K562 (cell line): ENCODE measurements around the gene RASEF. TPM values are rescaled to one million over a fixed set of nuclear protein-coding genes. Genes with fewer than 3 reads are reported as not detected.

Source experiments
- ATAC-seq: fragments of 200-7000 bp; cut with Tn5 transposase; 3 replicates; pipeline ENCODE4 v1.9.1; 2020; ENCODE audit warnings: moderate library complexity
- BruUV-seq: library from RNA; stranded (reverse); fragments of 400-500 nt; replicated peaks from 2 replicates; lab custom pipeline; 2021; lab: Mats Ljungman, UMichigan
- CTCF ChIA-PET: fragments of 300-600 bp; formaldehyde crosslinking; extraction: SDS; loops from one replicate; lab custom pipeline; 2021; ENCODE audit warnings: low intra/inter-chr PET ratio; lab: Yijun Ruan, JAX
- POLR2A ChIA-PET: fragments of 300-600, 350-650 bp; sonication (Branson Sonifier 250); formaldehyde crosslinking; extraction: SDS; loops from one replicate; lab custom pipeline; 2021; ENCODE audit warnings: antibody characterized with exemption, inconsistent platforms; lab: Yijun Ruan, JAX
- DNase-seq, 4 experiments: peaks; one replicate each; pipeline versions ENCODE4 v3.0.0 to v3.0.0-alpha.2; 2011 to 2018; ENCODE audit warnings: low spot score in 3 of 4, mixed read lengths in 3 of 4; ENCODE audit errors: extremely low read depth in 1 of 4
- FAIRE-seq: peaks from 2 replicates; lab custom pipeline; 2011; peaks lifted over from hg19 to GRCh38; lab: Jason Lieb, UNC
- H2AFZ ChIP-seq: 2 replicates; pipeline ENCODE4 v1.6.0; 2011; ENCODE audit warnings: low read depth, low read length, control low read depth, inconsistent platforms
- H3K27ac ChIP-seq: fragments of 200-600 bp; 3 replicates; pipeline ENCODE4 v1.8.0; 2011; ENCODE audit warnings: low read depth, mild to moderate bottlenecking, control low read depth, inconsistent platforms, low read length, moderate library complexity, mixed read lengths; ENCODE audit errors: extremely low read depth
- H3K27me3 ChIP-seq, 2 experiments: fragments of 300-600 bp in 1 of 2; 2 replicates in 1 of 2; 3 replicates in 1 of 2; pipeline versions ENCODE4 v1.6.0 to v1.8.0; 2011; ENCODE audit warnings: inconsistent platforms in 2 of 2, low read length in 2 of 2, mild to moderate bottlenecking in 1 of 2, mixed read lengths in 1 of 2, moderate library complexity in 1 of 2; ENCODE audit not compliant: control insufficient read depth in 2 of 2, insufficient read depth in 2 of 2
- H3K36me3 ChIP-seq: fragments of 300-600 bp; 3 replicates; pipeline ENCODE4 v1.8.0; 2011; ENCODE audit warnings: mild to moderate bottlenecking, low read length, inconsistent platforms; ENCODE audit not compliant: control insufficient read depth, insufficient read depth
- H3K4me1 ChIP-seq, 2 experiments: fragments of 200-600 bp in 1 of 2; replicated peaks in 1 of 2; 2 replicates in 1 of 2; 3 replicates in 1 of 2; pipeline versions ENCODE4 v1.5.1 to v1.8.0; 2011; ENCODE audit warnings: inconsistent platforms in 2 of 2, low read length in 2 of 2, mild to moderate bottlenecking in 1 of 2, mixed read lengths in 1 of 2, moderate library complexity in 1 of 2; ENCODE audit not compliant: control insufficient read depth in 2 of 2, insufficient read depth in 2 of 2
- H3K4me2 ChIP-seq: 2 replicates; pipeline ENCODE4 v1.6.1; 2011; ENCODE audit warnings: low read length, control low read depth, inconsistent platforms, mixed read lengths; ENCODE audit not compliant: insufficient read depth
- H3K4me3 ChIP-seq: fragments of 200-600 bp; sonication (generic), shearing (Covaris generic); 2 replicates; pipeline ENCODE4 v1.5.1; 2016; ENCODE audit warnings: control low read depth, inconsistent platforms
- H3K79me2 ChIP-seq: fragments of 200-600 bp; 3 replicates; pipeline ENCODE4 v1.8.0; 2011; ENCODE audit warnings: low read length, inconsistent platforms; ENCODE audit not compliant: control insufficient read depth, insufficient read depth
- H3K9ac ChIP-seq, 2 experiments: 2 replicates each; pipeline versions ENCODE4 v1.6.0 to v1.6.1; 2011; ENCODE audit warnings: low read depth in 2 of 2, low read length in 2 of 2, control low read depth in 1 of 2, inconsistent platforms in 1 of 2, mild to moderate bottlenecking in 1 of 2, mixed read lengths in 1 of 2; ENCODE audit not compliant: insufficient read depth in 1 of 2
- H3K9me1 ChIP-seq: one replicate; pipeline ENCODE4 v1.6.0; 2011; ENCODE audit warnings: inconsistent platforms, mild to moderate bottlenecking, low read length, moderate library complexity; ENCODE audit not compliant: control insufficient read depth, insufficient read depth
- H3K9me3 ChIP-seq: replicated peaks from 2 replicates; pipeline ENCODE4 v1.5.1; 2011; ENCODE audit warnings: low read depth, low read length, inconsistent platforms; ENCODE audit not compliant: control insufficient read depth, insufficient read depth
- H4K20me1 ChIP-seq: replicated peaks from 2 replicates; pipeline ENCODE4 v1.6.1; 2011; ENCODE audit warnings: low read length, inconsistent platforms, mixed read lengths; ENCODE audit not compliant: control insufficient read depth, insufficient read depth
- BMI1 ChIP-seq: fragments of 150-350 bp; IDR thresholded peaks from 2 replicates; pipeline ENCODE4 v1.6.1; 2014; ENCODE audit warnings: low read length
- HDAC8 ChIP-seq: fragments of 450-650 bp; IDR thresholded peaks from 2 replicates; pipeline ENCODE4 v1.6.1; 2016; ENCODE audit warnings: mild to moderate bottlenecking, missing genetic modification characterization, moderate library complexity, missing compliant biosample characterization
- NCOA4 ChIP-seq: fragments of 450-650 bp; IDR thresholded peaks from 2 replicates; pipeline ENCODE4 v1.6.1; 2018; ENCODE audit warnings: mild to moderate bottlenecking; ENCODE audit not compliant: partially characterized antibody
- NFE2 ChIP-seq: IDR thresholded peaks from 2 replicates; pipeline ENCODE4 v1.6.1; 2014; ENCODE audit warnings: antibody characterized with exemption, low read depth
- PHB2 ChIP-seq: fragments of 450-650 bp; IDR thresholded peaks from 2 replicates; pipeline ENCODE4 v1.6.1; 2017; ENCODE audit warnings: low read depth
- PKNOX1 ChIP-seq: fragments of 450-650 bp; IDR thresholded peaks from 2 replicates; pipeline ENCODE4 v1.6.1; 2016
- POLR2H ChIP-seq: IDR thresholded peaks from 2 replicates; pipeline ENCODE4 v1.6.1; 2016; ENCODE audit warnings: missing genetic modification characterization, low read depth, mild to moderate bottlenecking, control low read depth, missing compliant biosample characterization, moderate library complexity
- PPARD ChIP-seq: fragments of 250-450 bp; sonication (Bioruptor Pico); IDR thresholded peaks from 2 replicates; pipeline ENCODE4 v1.8.0; 2022; ENCODE audit warnings: inconsistent platforms, mild to moderate bottlenecking, moderate library complexity
- RCOR1 ChIP-seq, 2 experiments: IDR thresholded peaks; 2 replicates each; pipeline ENCODE4 v1.6.1; 2012; ENCODE audit warnings: low read depth in 2 of 2, low read length in 2 of 2, borderline replicate concordance in 1 of 2, improper control_type of control experiment in 1 of 2
- ZFX ChIP-seq: sonication (generic); formaldehyde crosslinking; IDR thresholded peaks from 2 replicates; pipeline ENCODE4 v1.8.0; 2022; ENCODE audit warnings: mild to moderate bottlenecking, missing genetic modification reagents, moderate library complexity
- ZNF3 ChIP-seq: fragments of 250-450 bp; sonication (Bioruptor Pico); IDR thresholded peaks from 2 replicates; pipeline ENCODE4 v1.5.0; 2021; ENCODE audit warnings: mild to moderate bottlenecking, moderate library complexity
- WGBS: fragments of 100-300 bp; shearing (Covaris generic); methylation state at CpG from one replicate; pipeline ENCODE4 v1.1.6; 2016; ENCODE audit warnings: low coverage, mixed read lengths; ENCODE audit not compliant: insufficient coverage; ENCODE audit errors: missing lambda C conversion rate; 5-methylcytosine and 5-hydroxymethylcytosine counted together
- in situ Hi-C: fragments of 300-500 bp; cut with MboI; formaldehyde crosslinking; loops from 4 replicates; pipeline ENCODE4 v1.15.0; 2018; ENCODE audit warnings: inconsistent platforms, mixed read lengths
- intact Hi-C: fragments of 100-400 bp; cut with micrococcal nuclease; formaldehyde crosslinking; loops from 2 replicates; pipeline ENCODE4 v1.14.2; 2022
- polyA plus RNA-seq, 8 experiments: library from polyadenylated mRNA; depleted of rRNA in 4 of 8; stranded (reverse) in 5 of 8; unstranded in 3 of 8; fragments of >200 nt; fragmentation: Nextera tagmentation in 2 of 8; fragmentation: Illumina TruSeq in 1 of 8; extraction: Ambion mirVana in 2 of 8; extraction: Trizol in 1 of 8; gene quantifications; 2 replicates each; pipeline versions ENCODE4 v1.2.1 to v1.2.3, GENCODE V29; 2011 to 2014; ENCODE audit warnings: inconsistent platforms in 1 of 8, missing spikeins in 1 of 8
- total RNA-seq, 7 experiments: library from RNA; depleted of rRNA in 6 of 7; stranded (reverse); fragments of >200 nt in 6 of 7; fragmentation: Illumina TruSeq in 2 of 7; extraction: Trizol in 2 of 7; gene quantifications; 2 replicates each; pipeline versions ENCODE4 v1.2.1 to v1.2.3, GENCODE V29; 2011 to 2021; ENCODE audit warnings: low replicate concordance in 1 of 7
- TF ChIP-seq, protein P1 (sequence below): fragments of 250-450 bp; sonication (Bioruptor Pico); IDR thresholded peaks from 2 replicates; pipeline ENCODE4 v1.5.0; 2021; ENCODE audit warnings: mild to moderate bottlenecking, borderline replicate concordance
- TF ChIP-seq, protein P2 (sequence below): fragments of 450-650 bp; IDR thresholded peaks from 2 replicates; pipeline ENCODE4 v1.6.1; 2018; ENCODE audit warnings: mild to moderate bottlenecking, low read depth; ENCODE audit not compliant: partially characterized antibody

The RASEF gene
- total and polyA plus RNA-seq, 9 of the 15 experiments (the other 6 are each of a cell fraction or from before 2014, with no cell fraction given): 0.01 to 0.18 (median 0.11) TPM; not detected in 4

DNA sequence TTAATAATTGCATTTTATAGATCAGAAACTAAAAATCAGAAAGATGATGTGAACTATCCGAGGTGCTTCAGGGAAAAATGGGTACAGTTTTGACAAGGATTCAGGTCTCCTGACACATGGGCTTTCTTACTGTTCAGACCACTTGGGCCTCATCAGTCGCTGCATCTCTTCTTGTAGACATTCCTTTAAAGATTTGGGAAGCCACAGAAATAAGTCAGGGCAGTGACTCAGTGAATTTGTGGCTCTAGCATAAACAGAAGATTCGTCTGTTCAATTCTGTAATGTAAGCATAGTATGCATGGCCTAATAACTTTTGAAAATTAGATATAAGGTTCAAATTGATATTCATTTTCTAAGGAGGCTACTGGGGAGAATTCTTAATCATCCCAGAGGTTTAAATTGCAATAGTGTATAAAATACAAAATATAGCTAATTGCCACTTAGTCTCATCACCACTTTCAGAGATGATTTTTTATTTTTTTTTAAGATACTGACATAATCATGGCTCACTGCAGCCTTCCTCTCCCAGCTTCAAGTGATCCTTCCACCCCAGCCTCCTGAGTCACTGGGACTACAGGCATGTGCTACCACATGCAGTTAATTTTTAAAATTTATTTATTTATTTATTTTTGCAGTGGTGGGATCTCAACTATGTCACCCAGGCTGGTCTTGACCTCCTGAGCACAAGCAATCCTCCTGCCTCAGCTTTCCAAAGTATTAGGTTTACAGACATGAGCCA is 48.9 kb downstream of the RASEF start (continued):
- TF ChIP-seq PKNOX1 (no peak), PPARD (CRISPR knock-in tag) (no peak), NCOA4 (no peak)

GRCh38 chr9:83012922-83013838 is 49.8 kb downstream of the RASEF start:
- FAIRE-seq (no peak), ATAC-seq (no peak), DNase-seq (no peak)
- CTCF ChIA-PET: no interaction called here
- POLR2A ChIA-PET: no interaction called here
- 1% methylated on average over 7 of the region's 7 CpGs for WGBS
- TF ChIP-seq ZNF3 (CRISPR knock-in tag) (no peak), BMI1 (no peak), ZFX (no peak), RCOR1 (IDR thresholded peaks at IDR 0.05; ENCODE audit: borderline replicate concordance in 1 of 2, low read depth in 2 of 2, low read length in 2 of 2) (no peak), PHB2 (no peak), HDAC8 (no peak), NFE2 (no peak), POLR2H (no peak)
- TF ChIP-seq, protein P1, sequence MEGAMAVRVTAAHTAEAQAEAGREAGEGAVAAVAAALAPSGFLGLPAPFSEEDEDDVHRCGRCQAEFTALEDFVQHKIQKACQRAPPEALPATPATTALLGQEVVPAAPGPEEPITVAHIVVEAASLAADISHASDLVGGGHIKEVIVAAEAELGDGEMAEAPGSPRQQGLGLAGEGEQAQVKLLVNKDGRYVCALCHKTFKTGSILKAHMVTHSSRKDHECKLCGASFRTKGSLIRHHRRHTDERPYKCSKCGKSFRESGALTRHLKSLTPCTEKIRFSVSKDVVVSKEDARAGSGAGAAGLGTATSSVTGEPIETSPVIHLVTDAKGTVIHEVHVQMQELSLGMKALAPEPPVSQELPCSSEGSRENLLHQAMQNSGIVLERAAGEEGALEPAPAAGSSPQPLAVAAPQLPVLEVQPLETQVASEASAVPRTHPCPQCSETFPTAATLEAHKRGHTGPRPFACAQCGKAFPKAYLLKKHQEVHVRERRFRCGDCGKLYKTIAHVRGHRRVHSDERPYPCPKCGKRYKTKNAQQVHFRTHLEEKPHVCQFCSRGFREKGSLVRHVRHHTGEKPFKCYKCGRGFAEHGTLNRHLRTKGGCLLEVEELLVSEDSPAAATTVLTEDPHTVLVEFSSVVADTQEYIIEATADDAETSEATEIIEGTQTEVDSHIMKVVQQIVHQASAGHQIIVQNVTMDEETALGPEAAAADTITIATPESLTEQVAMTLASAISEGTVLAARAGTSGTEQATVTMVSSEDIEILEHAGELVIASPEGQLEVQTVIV (CRISPR knock-in tag): no peak
- TF ChIP-seq, protein P2, sequence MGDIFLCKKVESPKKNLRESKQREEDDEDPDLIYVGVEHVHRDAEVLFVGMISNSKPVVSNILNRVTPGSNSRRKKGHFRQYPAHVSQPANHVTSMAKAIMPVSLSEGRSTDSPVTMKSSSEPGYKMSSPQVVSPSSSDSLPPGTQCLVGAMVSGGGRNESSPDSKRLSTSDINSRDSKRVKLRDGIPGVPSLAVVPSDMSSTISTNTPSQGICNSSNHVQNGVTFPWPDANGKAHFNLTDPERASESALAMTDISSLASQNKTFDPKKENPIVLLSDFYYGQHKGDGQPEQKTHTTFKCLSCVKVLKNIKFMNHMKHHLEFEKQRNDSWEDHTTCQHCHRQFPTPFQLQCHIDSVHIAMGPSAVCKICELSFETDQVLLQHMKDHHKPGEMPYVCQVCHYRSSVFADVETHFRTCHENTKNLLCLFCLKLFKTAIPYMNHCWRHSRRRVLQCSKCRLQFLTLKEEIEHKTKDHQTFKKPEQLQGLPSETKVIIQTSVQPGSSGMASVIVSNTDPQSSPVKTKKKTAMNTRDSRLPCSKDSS: no peak
- H3K27me3 ChIP-seq: no peaks in the 10 kb centered on the region
- no peak overlapping the region for H3K4me3 ChIP-seq
- H3K9me1 ChIP-seq: no peaks in the 10 kb centered on the region
- no peaks in the 10 kb centered on the region for H4K20me1 ChIP-seq
- intact Hi-C loops: no loop called here
- no peaks in the 10 kb centered on the region for H3K9me3 ChIP-seq
- H2AFZ ChIP-seq: no peak overlapping the region
- in situ Hi-C loops: no loop called here
- no TSS peak for BruUV-seq
- H3K36me3 ChIP-seq: no peaks in the 10 kb centered on the region
- no peak overlapping the region for H3K9ac ChIP-seq
- no peak overlapping the region for H3K4me2 ChIP-seq
- H3K4me1 ChIP-seq: no peaks in the 10 kb centered on the region
- no peaks in the 10 kb centered on the region for H3K79me2 ChIP-seq
- H3K27ac ChIP-seq: no peak overlapping the region
